Neutrophil (primary cell): ENCODE measurements around the gene KLF7.

ENCODE experiments used
- H3K27ac ChIP-seq: fragments of 200-600 bp; sonication (generic); 2 replicates; pipeline ENCODE4 v1.5.1; 2016; ENCODE audit warnings: mild to moderate bottlenecking, moderate library complexity
- H3K27me3 ChIP-seq: fragments of 200-600 bp; sonication (generic); 2 replicates; pipeline ENCODE4 v1.6.0; 2016; ENCODE audit warnings: mild to moderate bottlenecking
- H3K36me3 ChIP-seq: fragments of 200-600 bp; sonication (generic); 2 replicates; pipeline ENCODE4 v1.5.1; 2017
- H3K4me1 ChIP-seq, 2 experiments: fragments of 200-600 bp in 1 of 2; sonication (generic) in 1 of 2; 1 replicate in 1 of 2; 2 replicates in 1 of 2; pipeline versions ENCODE4 v1.5.1 to v1.6.1; 2013 to 2016; ENCODE audit warnings: low read depth in 1 of 2, low read length in 1 of 2, mild to moderate bottlenecking in 1 of 2, moderate library complexity in 1 of 2; ENCODE audit not compliant: control insufficient read depth in 1 of 2, insufficient read depth in 1 of 2
- H3K4me3 ChIP-seq, 2 experiments: fragments of 200-600 bp in 1 of 2; sonication (generic) in 1 of 2; 1 replicate in 1 of 2; 2 replicates in 1 of 2; pipeline ENCODE4 v1.5.1; 2013 to 2016; ENCODE audit warnings: low read depth in 1 of 2, low read length in 1 of 2, mild to moderate bottlenecking in 1 of 2, moderate library complexity in 1 of 2
- H3K9me3 ChIP-seq: fragments of 200-600 bp; sonication (generic); 2 replicates; pipeline ENCODE4 v1.5.1; 2016
- TF ChIP-seq, protein P1 (sequence below): fragments of 200-600 bp; sonication (generic); IDR thresholded peaks from 2 replicates; pipeline ENCODE4 v1.5.1; 2016; ENCODE audit warnings: antibody characterized with exemption

Gene KLF7

GRCh38 chr2:207078186-207078798 lies 87.5 kb downstream of the KLF7 start:
- H3K4me1 ChIP-seq: peaks cover 10 to 11% of the 10 kb centered on the region in 2 experiments
- no peak overlapping the region for H3K27ac ChIP-seq
- no peaks in the 10 kb centered on the region for H3K9me3 ChIP-seq
- TF ChIP-seq, protein P1, sequence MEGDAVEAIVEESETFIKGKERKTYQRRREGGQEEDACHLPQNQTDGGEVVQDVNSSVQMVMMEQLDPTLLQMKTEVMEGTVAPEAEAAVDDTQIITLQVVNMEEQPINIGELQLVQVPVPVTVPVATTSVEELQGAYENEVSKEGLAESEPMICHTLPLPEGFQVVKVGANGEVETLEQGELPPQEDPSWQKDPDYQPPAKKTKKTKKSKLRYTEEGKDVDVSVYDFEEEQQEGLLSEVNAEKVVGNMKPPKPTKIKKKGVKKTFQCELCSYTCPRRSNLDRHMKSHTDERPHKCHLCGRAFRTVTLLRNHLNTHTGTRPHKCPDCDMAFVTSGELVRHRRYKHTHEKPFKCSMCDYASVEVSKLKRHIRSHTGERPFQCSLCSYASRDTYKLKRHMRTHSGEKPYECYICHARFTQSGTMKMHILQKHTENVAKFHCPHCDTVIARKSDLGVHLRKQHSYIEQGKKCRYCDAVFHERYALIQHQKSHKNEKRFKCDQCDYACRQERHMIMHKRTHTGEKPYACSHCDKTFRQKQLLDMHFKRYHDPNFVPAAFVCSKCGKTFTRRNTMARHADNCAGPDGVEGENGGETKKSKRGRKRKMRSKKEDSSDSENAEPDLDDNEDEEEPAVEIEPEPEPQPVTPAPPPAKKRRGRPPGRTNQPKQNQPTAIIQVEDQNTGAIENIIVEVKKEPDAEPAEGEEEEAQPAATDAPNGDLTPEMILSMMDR: no peak
- H3K27me3 ChIP-seq: no peaks in the 10 kb centered on the region
- H3K4me3 ChIP-seq: no peak overlapping the region
- H3K36me3 ChIP-seq: peaks cover 66% of the 10 kb centered on the region

- Histone ChIP-seq H3K36me3 (peaks cover 55% of the 10 kb centered on the region), H3K4me1 (peaks cover 10 to 11% of the 10 kb centered on the region in 2 experiments), H3K9me3 (no peaks in the 10 kb centered on the region), H3K27ac (peak overlapping the region; percentile 30), H3K27me3 (no peaks in the 10 kb centered on the region), H3K4me3 (no peak overlapping the region)
- TF ChIP-seq, protein P1: no peak
These were observed 88.5 kb downstream of the KLF7 start for GRCh38 chr2:207077266-207077665.

- no peak overlapping the region for H3K4me3 ChIP-seq
These were observed 90.3 kb downstream of the KLF7 start for GRCh38 chr2:207075456-207075855.

GRCh38 chr2:207073801-207074678 lies 91.7 kb downstream of the KLF7 start:
- Histone ChIP-seq H3K27me3 (no peaks in the 10 kb centered on the region), H3K27ac (peak overlapping the region; percentile 24), H3K4me3 (no peak overlapping the region), H3K9me3 (no peaks in the 10 kb centered on the region), H3K4me1 (peaks cover 10 to 11% of the 10 kb centered on the region in 2 experiments), H3K36me3 (peaks cover 23% of the 10 kb centered on the region)
- TF ChIP-seq, protein P1: no peak

More at GRCh38 chr2:207075456-207075855, 90.3 kb downstream of the KLF7 start:
- Histone ChIP-seq H3K36me3 (peaks cover 37% of the 10 kb centered on the region), H3K9me3 (no peaks in the 10 kb centered on the region), H3K27ac (no peak overlapping the region), H3K27me3 (no peaks in the 10 kb centered on the region), H3K4me1 (peaks cover 10 to 11% of the 10 kb centered on the region in 2 experiments)
- TF ChIP-seq, protein P1: no peak

- Histone ChIP-seq H3K27ac (no peak overlapping the region), H3K9me3 (no peaks in the 10 kb centered on the region), H3K27me3 (no peaks in the 10 kb centered on the region), H3K4me1 (peaks cover 10 to 11% of the 10 kb centered on the region in 2 experiments), H3K36me3 (peaks cover 17% of the 10 kb centered on the region), H3K4me3 (no peak overlapping the region)
- TF ChIP-seq, protein P1: no peak
These were observed 92.3 kb downstream of the KLF7 start for GRCh38 chr2:207073412-207073800.
